Measurements from ENCODE around the gene SFT2D1.

Gene SFT2D1

GRCh38 chr6:166289207-166290060 is 52.9 kb downstream of the SFT2D1 start:
- no peak overlapping the region for H3K27ac ChIP-seq (ENCODE audit: low read depth, low read length)
- no peak overlapping the region for H3K4me3 ChIP-seq (ENCODE audit: low read depth, low read length)
- no peak overlapping the region for H3K4me2 ChIP-seq (ENCODE audit: low read length)
- no peak for DNase-seq
- H3K23ac ChIP-seq (ENCODE audit: low read length), result no peak overlapping the region
- no peak overlapping the region for H3K18ac ChIP-seq (ENCODE audit: low read length)
- H3K27me3 ChIP-seq (ENCODE audit: insufficient read depth, low read length), result no peaks in the 10 kb centered on the region
- no peaks in the 10 kb centered on the region for H3K9me3 ChIP-seq (ENCODE audit: insufficient read depth, low read depth, low read length)
- H2BK12ac ChIP-seq (ENCODE audit: low read length), result no peak overlapping the region
- H4K8ac ChIP-seq (ENCODE audit: low read depth, low read length), result no peak overlapping the region
- H4K91ac ChIP-seq (ENCODE audit: low read depth, low read length), result no peak overlapping the region
- no peak overlapping the region for H2AFZ ChIP-seq (ENCODE audit: insufficient read depth, low read length, poor library complexity)
- no peak overlapping the region for H4K12ac ChIP-seq (ENCODE audit: low read depth, low read length)
- no CpG with 5 or more reads among the region's 14 CpGs for WGBS (ENCODE audit: extremely low coverage, insufficient coverage, insufficient read length)
- no peak overlapping the region for H2AK5ac ChIP-seq (ENCODE audit: low read length)
- H3K14ac ChIP-seq (ENCODE audit: low read length), result no peak overlapping the region
- no peaks in the 10 kb centered on the region for H3K79me1 ChIP-seq (ENCODE audit: low read length)
- no peaks in the 10 kb centered on the region for H3K79me2 ChIP-seq (ENCODE audit: control insufficient read depth, insufficient read depth, low read length, poor library complexity)
- H3K4me1 ChIP-seq (ENCODE audit: control insufficient read depth in 1 of 2, insufficient read depth in 2 of 2, low read length in 2 of 2), result no peaks in the 10 kb centered on the region
- no peak overlapping the region for H2BK120ac ChIP-seq (ENCODE audit: insufficient read depth, low read length, poor library complexity)
- H2BK5ac ChIP-seq (ENCODE audit: low read depth, low read length, poor library complexity), result no peak overlapping the region
- H3K4ac ChIP-seq (ENCODE audit: low read depth, low read length), result no peak overlapping the region
- no peaks in the 10 kb centered on the region for H3K36me3 ChIP-seq (ENCODE audit: control insufficient read depth in 1 of 2, insufficient read depth in 2 of 2, low read length in 2 of 2)
- no peak overlapping the region for H3K9ac ChIP-seq (ENCODE audit: low read length)

DNA sequence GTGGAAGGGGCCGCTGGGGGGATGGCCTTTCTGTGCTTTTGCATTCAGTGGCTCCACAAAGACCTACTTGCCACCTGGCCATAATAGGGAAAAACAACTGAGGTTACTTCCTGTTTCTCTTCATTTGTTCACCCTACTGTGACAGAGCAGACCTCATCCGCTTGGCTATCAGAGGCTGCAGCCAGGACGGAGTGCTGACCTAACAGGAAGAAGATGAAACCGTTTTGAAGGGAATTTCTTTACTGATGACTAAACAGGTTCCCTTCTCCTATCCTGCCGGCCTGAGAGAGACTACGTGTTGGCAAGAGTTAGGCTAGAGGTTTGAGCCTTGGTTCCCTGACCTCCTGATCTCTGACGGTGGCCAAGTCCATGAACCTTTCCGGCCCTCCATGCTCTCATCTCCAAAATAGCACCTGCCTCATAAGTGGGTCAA is 55.5 kb downstream of the SFT2D1 start:
- Histone ChIP-seq H3K4ac (ENCODE audit: low read depth, low read length) (no peak overlapping the region), H3K14ac (ENCODE audit: low read length) (no peak overlapping the region), H3K27ac (ENCODE audit: low read depth, low read length) (no peak overlapping the region), H3K36me3 (ENCODE audit: control insufficient read depth in 1 of 2, insufficient read depth in 2 of 2, low read length in 2 of 2) (no peaks in the 10 kb centered on the region), H3K4me1 (ENCODE audit: control insufficient read depth in 1 of 2, insufficient read depth in 2 of 2, low read length in 2 of 2) (no peaks in the 10 kb centered on the region), H2BK120ac (ENCODE audit: insufficient read depth, low read length, poor library complexity) (no peak overlapping the region), H3K18ac (ENCODE audit: low read length) (no peak overlapping the region), H3K4me3 (ENCODE audit: low read depth, low read length) (no peak overlapping the region), H2BK5ac (ENCODE audit: low read depth, low read length, poor library complexity) (no peak overlapping the region), H3K79me1 (ENCODE audit: low read length) (no peaks in the 10 kb centered on the region), H4K8ac (ENCODE audit: low read depth, low read length) (no peak overlapping the region), H2AFZ (ENCODE audit: insufficient read depth, low read length, poor library complexity) (no peak overlapping the region), H3K23ac (ENCODE audit: low read length) (no peak overlapping the region), H2AK5ac (ENCODE audit: low read length) (no peak overlapping the region), H3K9me3 (ENCODE audit: insufficient read depth, low read depth, low read length) (no peaks in the 10 kb centered on the region), H3K27me3 (ENCODE audit: insufficient read depth, low read length) (no peaks in the 10 kb centered on the region), H4K12ac (ENCODE audit: low read depth, low read length) (no peak overlapping the region), H3K79me2 (ENCODE audit: control insufficient read depth, insufficient read depth, low read length, poor library complexity) (no peaks in the 10 kb centered on the region), H2BK12ac (ENCODE audit: low read length) (no peak overlapping the region), H3K4me2 (ENCODE audit: low read length) (no peak overlapping the region), H3K9ac (ENCODE audit: low read length) (no peak overlapping the region), H4K91ac (ENCODE audit: low read depth, low read length) (no peak overlapping the region)
- WGBS (ENCODE audit: extremely low coverage, insufficient coverage, insufficient read length), result no CpG with 5 or more reads among the region's 8 CpGs
- peak in 1 of 2 donors; percentile 28 for DNase-seq

DNA sequence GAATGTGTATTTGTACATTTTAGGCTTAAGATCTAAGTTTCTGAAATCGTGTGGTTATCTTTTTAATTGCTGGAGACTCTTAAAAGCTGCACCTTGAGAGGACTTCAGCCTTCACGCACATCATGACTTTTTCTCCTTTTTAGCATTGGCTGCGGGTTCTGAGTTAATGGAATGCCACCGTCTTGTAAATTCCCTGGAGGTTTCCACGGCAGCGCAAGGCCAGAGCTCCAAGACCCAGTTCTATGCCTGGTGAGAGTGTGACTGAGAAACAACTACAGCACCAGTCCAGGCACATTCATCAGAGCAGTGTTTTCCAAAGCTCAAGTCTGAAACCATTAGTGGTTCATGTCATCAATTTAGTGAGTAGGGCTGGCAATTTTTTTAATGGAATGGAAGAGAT is 57.1 kb downstream of the SFT2D1 start:
- H2AK5ac ChIP-seq (ENCODE audit: low read length), result no peak overlapping the region
- H2AFZ ChIP-seq (ENCODE audit: insufficient read depth, low read length, poor library complexity), result no peak overlapping the region
- no peak overlapping the region for H3K4me3 ChIP-seq (ENCODE audit: low read depth, low read length)
- H3K4me1 ChIP-seq (ENCODE audit: control insufficient read depth in 1 of 2, insufficient read depth in 2 of 2, low read length in 2 of 2), result no peaks in the 10 kb centered on the region
- no peak for DNase-seq
- H2BK120ac ChIP-seq (ENCODE audit: insufficient read depth, low read length, poor library complexity), result no peak overlapping the region
- H3K23ac ChIP-seq (ENCODE audit: low read length), result no peak overlapping the region
- no peaks in the 10 kb centered on the region for H3K27me3 ChIP-seq (ENCODE audit: insufficient read depth, low read length)
- no peak overlapping the region for H4K91ac ChIP-seq (ENCODE audit: low read depth, low read length)
- H3K9ac ChIP-seq (ENCODE audit: low read length), result no peak overlapping the region
- H2BK5ac ChIP-seq (ENCODE audit: low read depth, low read length, poor library complexity), result no peak overlapping the region
- no peak overlapping the region for H4K12ac ChIP-seq (ENCODE audit: low read depth, low read length)
- no peak overlapping the region for H2BK12ac ChIP-seq (ENCODE audit: low read length)
- WGBS (ENCODE audit: extremely low coverage, insufficient coverage, insufficient read length), result no CpG with 5 or more reads among the region's 6 CpGs
- no peaks in the 10 kb centered on the region for H3K36me3 ChIP-seq (ENCODE audit: control insufficient read depth in 1 of 2, insufficient read depth in 2 of 2, low read length in 2 of 2)
- no peaks in the 10 kb centered on the region for H3K9me3 ChIP-seq (ENCODE audit: insufficient read depth, low read depth, low read length)
- H3K18ac ChIP-seq (ENCODE audit: low read length), result no peak overlapping the region
- H3K14ac ChIP-seq (ENCODE audit: low read length), result no peak overlapping the region
- H3K4ac ChIP-seq (ENCODE audit: low read depth, low read length), result no peak overlapping the region
- no peak overlapping the region for H4K8ac ChIP-seq (ENCODE audit: low read depth, low read length)
- no peak overlapping the region for H3K4me2 ChIP-seq (ENCODE audit: low read length)
- no peaks in the 10 kb centered on the region for H3K79me1 ChIP-seq (ENCODE audit: low read length)
- H3K27ac ChIP-seq (ENCODE audit: low read depth, low read length), result no peak overlapping the region
- no peaks in the 10 kb centered on the region for H3K79me2 ChIP-seq (ENCODE audit: control insufficient read depth, insufficient read depth, low read length, poor library complexity)

GRCh38 chr6:166284640-166285039 is 57.7 kb downstream of the SFT2D1 start:
- H3K23ac ChIP-seq (ENCODE audit: low read length), result no peak overlapping the region
- no peak overlapping the region for H3K18ac ChIP-seq (ENCODE audit: low read length)
- H2AK5ac ChIP-seq (ENCODE audit: low read length), result no peak overlapping the region
- no peaks in the 10 kb centered on the region for H3K79me1 ChIP-seq (ENCODE audit: low read length)
- H3K4me1 ChIP-seq (ENCODE audit: control insufficient read depth in 1 of 2, insufficient read depth in 2 of 2, low read length in 2 of 2), result no peaks in the 10 kb centered on the region
- DNase-seq, result no peak
- no peak overlapping the region for H2BK12ac ChIP-seq (ENCODE audit: low read length)
- H3K79me2 ChIP-seq (ENCODE audit: control insufficient read depth, insufficient read depth, low read length, poor library complexity), result no peaks in the 10 kb centered on the region
- no peaks in the 10 kb centered on the region for H3K36me3 ChIP-seq (ENCODE audit: control insufficient read depth in 1 of 2, insufficient read depth in 2 of 2, low read length in 2 of 2)
- no peak overlapping the region for H2BK120ac ChIP-seq (ENCODE audit: insufficient read depth, low read length, poor library complexity)
- WGBS (ENCODE audit: extremely low coverage, insufficient coverage, insufficient read length), result no CpG with 5 or more reads among the region's 6 CpGs
- no peak overlapping the region for H3K9ac ChIP-seq (ENCODE audit: low read length)
- H3K9me3 ChIP-seq (ENCODE audit: insufficient read depth, low read depth, low read length), result no peaks in the 10 kb centered on the region
- H4K8ac ChIP-seq (ENCODE audit: low read depth, low read length), result no peak overlapping the region
- H3K4me3 ChIP-seq (ENCODE audit: low read depth, low read length), result no peak overlapping the region
- no peak overlapping the region for H4K91ac ChIP-seq (ENCODE audit: low read depth, low read length)
- no peak overlapping the region for H3K14ac ChIP-seq (ENCODE audit: low read length)
- H3K4me2 ChIP-seq (ENCODE audit: low read length), result no peak overlapping the region
- no peak overlapping the region for H4K12ac ChIP-seq (ENCODE audit: low read depth, low read length)
- H2AFZ ChIP-seq (ENCODE audit: insufficient read depth, low read length, poor library complexity), result no peak overlapping the region
- H3K4ac ChIP-seq (ENCODE audit: low read depth, low read length), result no peak overlapping the region
- no peak overlapping the region for H3K27ac ChIP-seq (ENCODE audit: low read depth, low read length)
- H3K27me3 ChIP-seq (ENCODE audit: insufficient read depth, low read length), result no peaks in the 10 kb centered on the region
- H2BK5ac ChIP-seq (ENCODE audit: low read depth, low read length, poor library complexity), result no peak overlapping the region
